T-helper 2 cell treated with Interferon-gamma antibody and Interleukin-4, amounts not matched to agents 5 μg/mL and 100 μg/mL, for 36 hours (primary cell): ENCODE measurements around the gene ZNF423.

Experiments
- DNase-seq: peaks from one replicate; pipeline ENCODE4 v3.0.0; 2021; ENCODE audit warnings: low spot score
- H3K27ac Mint-ChIP-seq: one replicate; pipeline ENCODE4 v1.8.0; 2021; ENCODE audit warnings: mild to moderate bottlenecking, mixed read lengths
- H3K27me3 Mint-ChIP-seq: one replicate; pipeline ENCODE4 v1.8.0; 2021; ENCODE audit warnings: low read depth, mixed read lengths
- H3K36me3 Mint-ChIP-seq: one replicate; pipeline ENCODE4 v1.8.0; 2021; ENCODE audit warnings: low read depth, mixed read lengths
- H3K4me1 Mint-ChIP-seq: one replicate; pipeline ENCODE4 v1.8.0; 2021; ENCODE audit warnings: low read depth, mixed read lengths
- H3K4me3 Mint-ChIP-seq: one replicate; pipeline ENCODE4 v1.8.0; 2022; ENCODE audit warnings: mild to moderate bottlenecking, moderate library complexity, mixed read lengths
- H3K9me3 Mint-ChIP-seq: one replicate; pipeline ENCODE4 v1.8.0; 2021; ENCODE audit warnings: mixed read lengths

Gene ZNF423

DNA sequence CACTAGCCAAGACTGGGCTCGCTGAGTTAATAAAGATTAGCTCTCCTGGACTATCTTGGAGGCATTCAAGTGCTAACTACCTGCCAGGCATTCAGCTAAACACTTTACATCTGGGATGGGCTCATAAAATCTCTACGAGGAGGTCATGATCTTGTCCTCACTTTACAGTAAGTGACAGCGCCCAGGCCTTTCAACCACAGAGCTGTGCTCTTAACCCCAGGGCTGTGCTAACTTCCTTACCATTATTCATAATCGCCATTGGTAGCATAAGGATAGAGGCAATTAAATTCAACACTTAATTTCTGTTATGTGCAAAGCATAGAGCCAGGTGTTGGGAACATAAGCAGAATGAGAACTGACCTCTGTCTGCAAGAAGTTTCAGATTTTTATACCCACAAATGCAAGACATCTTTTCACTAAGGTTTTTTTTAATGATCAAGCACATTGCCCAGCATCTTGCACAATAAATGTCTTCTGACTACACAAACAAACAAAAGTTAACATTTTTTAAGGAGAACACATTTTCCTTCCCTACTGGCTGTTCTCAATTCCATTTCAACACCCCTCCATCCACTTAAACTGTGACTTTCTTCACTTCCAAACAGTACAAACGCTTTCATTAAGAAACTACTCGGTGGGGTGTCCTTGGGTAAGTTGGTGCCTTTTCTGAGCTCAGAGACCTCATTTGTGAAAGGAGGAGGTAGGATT is 310.0 kb downstream of the ZNF423 start:
- Mint-ChIP-seq H3K27me3 (no peaks in the 10 kb centered on the region), H3K27ac (no peak overlapping the region), H3K36me3 (no peaks in the 10 kb centered on the region), H3K4me1 (no peaks in the 10 kb centered on the region), H3K9me3 (no peaks in the 10 kb centered on the region), H3K4me3 (no peak overlapping the region)
- DNase-seq: no peak

GRCh38 chr16:49545243-49545642 is 310.7 kb downstream of the ZNF423 start:
- Mint-ChIP-seq H3K27ac (no peak overlapping the region), H3K4me1 (no peaks in the 10 kb centered on the region)

DNA sequence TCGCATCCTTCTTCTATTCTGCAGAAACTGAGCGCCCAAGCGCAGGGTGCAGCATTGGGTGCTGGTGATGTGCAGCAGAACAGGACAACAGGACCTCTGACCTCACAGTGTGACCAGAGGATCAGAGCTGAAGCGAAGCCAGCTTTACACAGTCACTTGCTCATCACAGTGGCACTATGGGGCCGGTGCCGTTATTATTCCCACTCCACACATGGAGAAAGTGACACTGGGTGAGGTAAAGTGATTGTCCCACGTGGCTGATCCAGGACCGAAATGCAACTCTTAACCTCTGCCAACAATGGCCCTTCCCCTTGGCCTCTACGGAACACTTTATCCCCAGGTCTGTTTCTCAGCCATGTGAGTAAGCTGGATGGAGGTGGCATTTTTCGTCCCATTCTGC is 311.1 kb downstream of the ZNF423 start:
- no peak for DNase-seq
- Mint-ChIP-seq H3K4me1 (no peaks in the 10 kb centered on the region), H3K27me3 (no peaks in the 10 kb centered on the region), H3K27ac (no peak overlapping the region), H3K9me3 (no peaks in the 10 kb centered on the region), H3K4me3 (no peak overlapping the region), H3K36me3 (no peaks in the 10 kb centered on the region)

More at GRCh38 chr16:49545243-49545642, 310.7 kb downstream of the ZNF423 start:
- H3K27me3 Mint-ChIP-seq: no peaks in the 10 kb centered on the region
- no peak for DNase-seq
- no peak overlapping the region for H3K4me3 Mint-ChIP-seq
- no peaks in the 10 kb centered on the region for H3K9me3 Mint-ChIP-seq
- H3K36me3 Mint-ChIP-seq: no peaks in the 10 kb centered on the region

DNA sequence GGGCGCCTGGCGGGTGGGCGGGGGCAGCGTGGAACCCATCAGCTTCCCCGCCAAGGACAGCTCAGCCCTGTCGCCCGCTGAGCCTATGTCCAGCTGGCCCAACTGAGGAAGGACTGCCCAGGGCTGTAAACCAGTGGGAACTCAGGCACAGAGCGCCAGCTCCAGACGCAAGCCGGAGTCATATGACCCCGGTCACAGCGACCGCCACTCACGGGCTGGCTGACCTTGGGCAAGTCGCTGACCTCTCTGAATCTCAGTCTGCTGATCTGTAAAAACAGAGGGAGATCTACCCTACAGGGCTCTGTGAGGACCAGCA is 312.3 kb downstream of the ZNF423 start:
- H3K36me3 Mint-ChIP-seq: no peaks in the 10 kb centered on the region
- no peak for DNase-seq
- H3K27me3 Mint-ChIP-seq: no peaks in the 10 kb centered on the region
- H3K4me3 Mint-ChIP-seq: no peak overlapping the region
- H3K4me1 Mint-ChIP-seq: no peaks in the 10 kb centered on the region
- no peaks in the 10 kb centered on the region for H3K9me3 Mint-ChIP-seq
- no peak overlapping the region for H3K27ac Mint-ChIP-seq

DNA sequence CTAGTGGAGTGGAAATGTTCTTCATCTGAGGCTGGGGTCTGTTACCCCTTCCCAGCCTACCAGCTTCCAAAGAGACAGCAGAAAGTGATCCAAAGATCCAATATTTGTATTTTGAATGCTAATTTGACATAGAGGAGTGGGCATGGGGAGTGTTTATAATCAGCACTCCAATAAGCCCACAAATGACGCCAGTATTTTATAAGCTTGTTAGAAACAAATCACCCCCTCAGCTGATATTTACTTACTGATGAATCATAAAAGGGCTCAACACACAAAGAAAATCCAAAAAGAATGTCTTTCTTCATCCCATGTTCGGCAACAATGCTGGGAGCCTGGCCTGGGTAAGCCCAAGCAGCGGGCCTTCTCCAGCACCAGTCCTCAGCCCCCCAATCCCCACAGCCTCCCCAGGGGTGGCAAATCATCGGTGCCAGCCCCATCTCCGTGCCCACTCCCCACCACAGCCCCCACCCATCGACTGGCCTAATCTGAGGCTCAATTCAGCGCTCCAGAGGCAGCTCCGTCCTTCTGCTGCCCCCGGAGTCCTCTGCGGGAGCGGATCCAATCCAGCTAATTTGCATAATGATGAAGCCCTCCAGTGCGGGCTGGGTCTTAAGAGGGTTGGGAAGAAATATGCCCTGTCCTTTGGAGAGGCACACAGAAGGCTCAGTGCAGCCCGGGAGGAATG is 312.8 kb downstream of the ZNF423 start:
- no peak overlapping the region for H3K27ac Mint-ChIP-seq
- H3K36me3 Mint-ChIP-seq: no peaks in the 10 kb centered on the region
- DNase-seq: no peak
- no peak overlapping the region for H3K4me3 Mint-ChIP-seq
- H3K27me3 Mint-ChIP-seq: no peaks in the 10 kb centered on the region
- no peaks in the 10 kb centered on the region for H3K4me1 Mint-ChIP-seq
- no peaks in the 10 kb centered on the region for H3K9me3 Mint-ChIP-seq

GRCh38 chr16:49542391-49542891 is 313.5 kb downstream of the ZNF423 start:
- Mint-ChIP-seq H3K4me3 (no peak overlapping the region), H3K4me1 (no peaks in the 10 kb centered on the region), H3K9me3 (no peaks in the 10 kb centered on the region), H3K36me3 (no peaks in the 10 kb centered on the region), H3K27ac (no peak overlapping the region), H3K27me3 (no peaks in the 10 kb centered on the region)
- no peak for DNase-seq

GRCh38 chr16:49540836-49541235 is 315.1 kb downstream of the ZNF423 start:
- H3K27ac Mint-ChIP-seq: no peak overlapping the region
- no peaks in the 10 kb centered on the region for H3K4me1 Mint-ChIP-seq
- no peaks in the 10 kb centered on the region for H3K36me3 Mint-ChIP-seq

DNA sequence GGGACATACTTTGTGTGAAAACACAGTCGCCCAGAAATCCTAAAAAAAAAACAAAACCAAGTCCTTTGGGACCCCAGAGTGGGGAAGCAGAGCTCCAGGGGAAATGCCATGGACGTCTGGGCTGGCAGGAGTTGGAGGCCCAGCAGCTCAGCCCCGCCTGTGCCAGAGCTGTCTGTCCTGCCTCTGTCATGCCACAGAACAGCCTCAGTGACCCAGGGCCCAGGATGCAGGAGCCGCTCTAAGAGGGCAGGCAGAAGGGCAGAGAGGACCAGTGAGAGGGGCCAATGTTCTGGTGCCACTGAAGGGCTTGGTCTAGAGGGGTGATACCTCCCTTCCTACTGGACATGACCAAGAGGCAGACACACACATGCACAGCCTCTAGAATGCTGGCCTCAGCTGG is 316.2 kb downstream of the ZNF423 start:
- Mint-ChIP-seq H3K4me3 (no peak overlapping the region), H3K27me3 (no peaks in the 10 kb centered on the region), H3K4me1 (no peaks in the 10 kb centered on the region), H3K27ac (no peak overlapping the region), H3K9me3 (no peaks in the 10 kb centered on the region), H3K36me3 (no peaks in the 10 kb centered on the region)
- no peak for DNase-seq

More at GRCh38 chr16:49540836-49541235, 315.1 kb downstream of the ZNF423 start:
- Mint-ChIP-seq H3K9me3 (no peaks in the 10 kb centered on the region), H3K27me3 (no peaks in the 10 kb centered on the region), H3K4me3 (no peak overlapping the region)
- no peak for DNase-seq

- Mint-ChIP-seq H3K4me3 (no peak overlapping the region), H3K27ac (no peak overlapping the region), H3K27me3 (no peaks in the 10 kb centered on the region), H3K4me1 (no peaks in the 10 kb centered on the region), H3K9me3 (no peaks in the 10 kb centered on the region), H3K36me3 (no peaks in the 10 kb centered on the region)
- DNase-seq: no peak
Measured at GRCh38 chr16:49537924-49538459, 317.9 kb downstream of the ZNF423 start.

DNA sequence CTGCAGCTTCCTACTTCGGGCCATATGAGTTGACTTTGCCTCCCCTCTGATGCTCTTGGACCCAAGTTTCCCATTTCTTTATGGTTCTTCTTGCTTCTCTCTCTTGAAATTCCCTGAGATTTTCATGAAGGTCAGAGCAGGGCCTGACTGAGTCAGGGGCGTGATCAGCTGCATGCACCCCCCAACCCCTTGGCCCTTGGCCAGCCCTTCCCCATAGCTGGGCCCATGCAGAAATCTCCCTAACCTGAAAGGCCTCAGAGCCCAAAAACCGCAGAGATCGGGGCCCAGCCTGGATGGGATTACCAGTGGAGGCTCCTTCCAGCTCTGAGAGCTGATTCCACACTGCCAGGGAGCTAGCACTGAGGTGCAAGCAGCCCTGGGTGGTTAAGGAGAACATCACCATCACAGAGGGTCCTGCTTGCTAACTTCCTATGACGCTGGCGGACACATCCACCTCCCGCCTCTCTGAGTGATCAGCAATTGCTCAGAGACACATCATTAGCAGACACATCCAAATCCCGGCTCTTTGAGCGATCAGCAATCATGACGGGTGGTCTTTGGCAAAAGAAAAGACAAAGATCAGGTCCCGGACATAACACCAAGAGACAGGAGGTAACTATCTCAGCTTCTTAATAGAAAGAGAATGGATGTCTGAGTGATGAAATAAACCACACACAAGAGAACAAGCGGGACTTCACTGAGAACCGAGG is 320.9 kb downstream of the ZNF423 start:
- Mint-ChIP-seq H3K9me3 (no peaks in the 10 kb centered on the region), H3K27ac (no peak overlapping the region), H3K27me3 (no peaks in the 10 kb centered on the region), H3K4me1 (no peaks in the 10 kb centered on the region), H3K36me3 (no peaks in the 10 kb centered on the region), H3K4me3 (no peak overlapping the region)
- no peak for DNase-seq

DNA sequence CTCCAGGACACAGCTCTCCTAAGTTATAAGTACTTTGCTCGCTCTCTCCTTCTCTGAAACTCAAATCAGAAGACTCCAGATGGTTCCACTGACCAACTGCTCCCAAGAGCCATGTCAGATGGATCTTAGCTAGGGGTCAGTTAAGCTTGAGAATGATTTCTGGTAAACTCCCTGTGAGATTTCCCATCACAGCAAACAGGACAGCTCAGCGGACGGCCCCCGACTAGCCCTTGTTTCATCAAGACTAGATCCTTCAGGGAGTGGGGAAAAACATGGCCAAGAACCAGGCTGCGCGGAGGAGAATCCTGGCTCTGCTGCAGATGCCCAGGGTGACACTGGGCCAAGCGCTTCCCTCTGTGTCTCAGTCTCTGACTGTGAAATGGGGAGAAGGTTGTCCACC is 322.5 kb downstream of the ZNF423 start:
- no peaks in the 10 kb centered on the region for H3K9me3 Mint-ChIP-seq
- H3K27me3 Mint-ChIP-seq: no peaks in the 10 kb centered on the region
- no peak for DNase-seq
- no peak overlapping the region for H3K4me3 Mint-ChIP-seq
- no peaks in the 10 kb centered on the region for H3K4me1 Mint-ChIP-seq
- H3K36me3 Mint-ChIP-seq: no peaks in the 10 kb centered on the region
- no peak overlapping the region for H3K27ac Mint-ChIP-seq

DNA sequence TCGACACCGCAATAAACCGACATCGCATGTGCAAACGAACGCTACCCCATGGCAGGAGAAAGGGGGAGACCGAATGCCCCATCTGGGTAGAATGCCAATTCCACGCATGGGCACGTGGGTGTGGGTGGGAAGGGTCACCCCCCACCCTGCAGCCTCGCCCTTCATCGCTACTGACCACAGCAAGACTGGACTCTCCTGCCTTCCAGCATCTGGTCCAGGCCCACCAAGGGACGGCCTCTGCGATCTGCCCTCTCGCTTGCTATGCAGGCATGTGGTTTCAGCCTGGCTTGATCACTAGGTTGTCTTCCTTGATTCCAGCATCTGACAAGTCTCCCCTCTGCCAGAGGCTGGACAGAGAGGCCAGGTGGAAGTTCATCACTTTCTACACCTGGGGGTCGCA is 323.0 kb downstream of the ZNF423 start:
- no peak for DNase-seq
- Mint-ChIP-seq H3K4me3 (no peak overlapping the region), H3K27ac (no peak overlapping the region), H3K36me3 (no peaks in the 10 kb centered on the region), H3K27me3 (peaks cover 2% of the 10 kb centered on the region), H3K4me1 (peaks cover 3% of the 10 kb centered on the region), H3K9me3 (no peaks in the 10 kb centered on the region)

DNA sequence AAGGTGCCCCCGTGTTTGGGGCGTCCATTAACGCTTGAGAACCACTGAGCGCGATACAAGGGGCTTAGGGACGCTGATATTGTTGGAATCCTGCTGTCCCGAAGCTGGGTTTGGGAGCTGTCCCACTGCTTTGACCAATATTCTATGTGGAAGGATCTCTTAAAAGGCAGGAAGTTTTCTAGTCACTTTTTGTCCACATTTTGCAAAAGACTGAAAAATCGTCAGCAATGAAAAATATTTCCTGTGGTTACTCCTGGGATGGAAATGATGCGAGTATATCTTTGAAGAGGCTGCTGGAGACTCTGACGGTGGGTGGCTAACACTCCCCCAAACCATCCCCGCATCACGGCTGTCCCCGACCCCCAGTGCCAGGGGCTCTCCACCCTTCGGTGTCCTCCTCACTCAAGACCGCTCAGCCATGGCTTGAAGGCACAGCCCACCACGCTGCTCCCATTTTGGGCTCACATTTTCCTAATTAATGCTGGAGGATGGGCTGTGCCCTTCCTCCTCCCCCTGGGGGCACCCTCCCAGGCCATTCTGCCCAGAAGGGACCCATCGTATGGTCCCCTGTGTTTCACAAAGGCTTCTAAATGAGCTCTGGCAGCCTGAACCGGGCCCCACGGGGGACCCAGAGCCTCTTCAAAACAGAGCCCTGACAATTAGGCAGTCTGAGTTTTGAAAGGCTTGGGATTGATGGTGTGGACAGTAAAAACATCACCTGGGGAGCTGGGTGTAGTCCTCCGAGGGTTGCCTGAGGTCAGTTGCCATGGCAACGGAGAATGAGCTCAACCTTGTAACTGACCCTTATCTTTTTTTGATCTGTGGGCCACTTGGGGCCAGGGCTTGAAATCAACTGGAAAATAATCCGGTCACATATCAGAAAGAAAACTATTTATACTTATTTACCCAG is 323.7 kb downstream of the ZNF423 start:
- no peak overlapping the region for H3K4me3 Mint-ChIP-seq
- peaks cover 6% of the 10 kb centered on the region for H3K4me1 Mint-ChIP-seq
- H3K9me3 Mint-ChIP-seq: no peaks in the 10 kb centered on the region
- DNase-seq: no peak
- H3K27ac Mint-ChIP-seq: no peak overlapping the region
- H3K27me3 Mint-ChIP-seq: peaks cover 2% of the 10 kb centered on the region
- H3K36me3 Mint-ChIP-seq: no peaks in the 10 kb centered on the region
